Ishikawa (cell line): ENCODE measurements around the gene RRAD.

ENCODE experiments used
- CEBPB ChIP-seq: IDR thresholded peaks from 2 replicates; pipeline ENCODE4 v1.6.1; 2012
- CREB1 ChIP-seq: IDR thresholded peaks from 2 replicates; pipeline ENCODE4 v1.6.1; 2012; ENCODE audit warnings: low read depth
- EGR1 ChIP-seq: IDR thresholded peaks from 2 replicates; pipeline ENCODE4 v1.6.1; 2012
- EP300 ChIP-seq: IDR thresholded peaks from 2 replicates; pipeline ENCODE4 v1.6.1; 2012; ENCODE audit warnings: borderline replicate concordance
- FOXM1 ChIP-seq: IDR thresholded peaks from 2 replicates; pipeline ENCODE4 v1.6.1; 2012; ENCODE audit warnings: low read depth, borderline replicate concordance
- NFIC ChIP-seq: IDR thresholded peaks from 2 replicates; pipeline ENCODE4 v1.6.1; 2012
- RAD21 ChIP-seq: IDR thresholded peaks from 2 replicates; pipeline ENCODE4 v1.6.1; 2012; ENCODE audit warnings: low read depth
- REST ChIP-seq: IDR thresholded peaks from 2 replicates; pipeline ENCODE4 v1.6.1; 2012; ENCODE audit warnings: low read depth, mild to moderate bottlenecking
- TAF1 ChIP-seq: IDR thresholded peaks from 2 replicates; pipeline ENCODE4 v1.6.1; 2012; ENCODE audit warnings: low read depth, mild to moderate bottlenecking
- TCF12 ChIP-seq: IDR thresholded peaks from 2 replicates; pipeline ENCODE4 v1.6.1; 2012; ENCODE audit warnings: low read depth
- TEAD4 ChIP-seq: IDR thresholded peaks from 2 replicates; pipeline ENCODE4 v1.6.1; 2012
- YY1 ChIP-seq: IDR thresholded peaks from 2 replicates; pipeline ENCODE4 v1.6.1; 2012; ENCODE audit warnings: low read depth
- ZBTB7A ChIP-seq: IDR thresholded peaks from 2 replicates; pipeline ENCODE4 v1.6.1; 2012; ENCODE audit warnings: low read depth
- TF ChIP-seq, protein P1 (sequence below): IDR thresholded peaks from 2 replicates; pipeline ENCODE4 v1.6.1; 2012
- TF ChIP-seq, protein P2 (sequence below): IDR thresholded peaks from 2 replicates; pipeline ENCODE4 v1.6.1; 2012

Gene RRAD

DNA sequence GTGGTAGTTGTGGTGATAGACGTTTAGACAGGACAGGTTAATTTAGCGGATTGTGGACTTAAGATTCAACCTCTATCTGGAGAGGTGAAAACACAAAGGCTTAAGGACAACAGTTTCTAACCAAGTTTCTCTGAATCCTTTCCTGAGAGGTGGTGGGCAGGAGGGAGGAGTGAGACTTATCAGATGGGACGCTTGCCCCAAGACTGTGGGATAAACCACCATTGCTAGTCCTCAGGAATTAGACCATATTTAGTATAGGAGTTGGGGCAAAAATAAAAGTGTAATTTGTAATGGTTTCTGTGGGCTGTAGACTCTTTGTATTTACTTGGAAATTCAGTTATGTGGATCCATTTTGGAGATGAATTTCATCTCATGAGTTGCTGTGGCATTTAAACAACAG, 38.4 kb downstream of the RRAD start:
- TF ChIP-seq FOXM1 (no peak), EGR1 (no peak), TCF12 (no peak), TEAD4 (no peak), REST (no peak), CEBPB (no peak), TAF1 (no peak), EP300 (no peak), ZBTB7A (no peak), YY1 (no peak), CREB1 (no peak), NFIC (no peak)
- TF ChIP-seq, protein P1, sequence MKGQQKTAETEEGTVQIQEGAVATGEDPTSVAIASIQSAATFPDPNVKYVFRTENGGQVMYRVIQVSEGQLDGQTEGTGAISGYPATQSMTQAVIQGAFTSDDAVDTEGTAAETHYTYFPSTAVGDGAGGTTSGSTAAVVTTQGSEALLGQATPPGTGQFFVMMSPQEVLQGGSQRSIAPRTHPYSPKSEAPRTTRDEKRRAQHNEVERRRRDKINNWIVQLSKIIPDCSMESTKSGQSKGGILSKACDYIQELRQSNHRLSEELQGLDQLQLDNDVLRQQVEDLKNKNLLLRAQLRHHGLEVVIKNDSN: no peak
- TF ChIP-seq, protein P2, sequence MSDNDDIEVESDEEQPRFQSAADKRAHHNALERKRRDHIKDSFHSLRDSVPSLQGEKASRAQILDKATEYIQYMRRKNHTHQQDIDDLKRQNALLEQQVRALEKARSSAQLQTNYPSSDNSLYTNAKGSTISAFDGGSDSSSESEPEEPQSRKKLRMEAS: no peak

DNA sequence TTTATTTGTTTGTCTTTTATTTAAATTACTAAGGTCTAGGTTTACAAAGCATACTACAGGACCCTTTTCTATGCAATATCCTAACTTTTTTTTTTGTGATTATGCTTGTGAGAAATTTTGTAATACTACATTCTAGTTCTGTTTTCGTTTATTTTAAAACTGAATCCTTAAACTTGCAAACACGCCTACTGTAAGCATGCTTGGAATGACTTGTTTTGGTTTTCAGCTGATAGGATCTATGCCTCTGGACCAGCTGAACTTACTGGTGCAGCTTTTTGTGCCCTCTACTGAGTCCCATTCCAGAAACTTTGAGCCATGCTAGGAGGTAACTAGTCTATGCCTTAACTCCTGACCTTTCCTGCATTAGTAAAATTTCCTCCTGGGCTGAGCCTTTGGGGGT, 39.0 kb downstream of the RRAD start:
- no peak for TF ChIP-seq FOXM1

GRCh38 chr16:66885491-66885890, 39.8 kb downstream of the RRAD start:
- TF ChIP-seq YY1 (no peak), EP300 (no peak), CEBPB (no peak), ZBTB7A (no peak), TEAD4 (no peak)
- TF ChIP-seq, protein P1: no peak

GRCh38 chr16:66882702-66883101, 42.6 kb downstream of the RRAD start:
- TF ChIP-seq NFIC: no peak
- no peak for TF ChIP-seq YY1
- TF ChIP-seq, protein P2: no peak
- TF ChIP-seq FOXM1: no peak
- no peak for TF ChIP-seq EP300
- TF ChIP-seq EGR1: no peak
- TF ChIP-seq, protein P1: no peak
- no peak for TF ChIP-seq ZBTB7A
- TF ChIP-seq RAD21: no peak
- TF ChIP-seq TEAD4: no peak

GRCh38 chr16:66881964-66882508, 43.3 kb downstream of the RRAD start:
- TF ChIP-seq NFIC: no peak
- TF ChIP-seq TAF1: no peak
- no peak for TF ChIP-seq ZBTB7A
- no peak for TF ChIP-seq TCF12
- TF ChIP-seq CREB1: no peak
- TF ChIP-seq REST: no peak
- TF ChIP-seq EP300: no peak
- TF ChIP-seq FOXM1: no peak

DNA sequence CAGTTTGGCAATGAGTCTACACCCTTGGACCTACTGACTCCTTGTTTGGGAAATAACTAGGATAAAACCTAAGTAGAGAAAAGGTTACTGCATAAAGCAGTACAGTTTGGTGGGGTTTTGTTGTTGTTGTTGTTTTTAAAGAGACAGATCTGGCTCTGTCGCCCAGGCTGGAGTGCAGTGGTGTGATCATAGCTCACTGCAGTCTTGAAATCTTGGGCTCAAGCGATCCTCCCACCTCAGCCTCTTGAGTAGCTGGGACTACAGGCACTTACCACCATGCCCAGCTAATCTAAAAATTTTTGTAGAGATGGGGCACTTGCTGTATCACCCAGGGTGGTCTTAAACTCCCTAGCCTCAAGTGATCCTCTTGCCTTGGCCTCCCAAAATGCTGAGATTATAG, 43.8 kb downstream of the RRAD start:
- TF ChIP-seq YY1 (no peak), REST (no peak), CEBPB (no peak), TCF12 (no peak)
